Measurements from ENCODE around the gene NCOA1.

- no peak for TF ChIP-seq CTCF (IDR thresholded peaks at IDR 0.05)
- no peak for TF ChIP-seq POLR2AphosphoS5 (IDR thresholded peaks at IDR 0.05; ENCODE audit: insufficient read depth in 1 of 2, low read depth in 1 of 2)
- no peak for TF ChIP-seq POLR2A (IDR thresholded peaks at IDR 0.05)
Measured at GRCh38 chr2:24548058-24548457, 57.0 kb downstream of the NCOA1 start.

Data from vagina (tissue), 2 donors.